Nephron progenitor cell (in vitro differentiated cells): ENCODE measurements around the gene C2orf68.

Experiments
- DNase-seq: peaks from one replicate; pipeline ENCODE4 v3.0.0; 2021
- H3K27ac Mint-ChIP-seq: 2 replicates; pipeline ENCODE4 v1.8.0; 2021; ENCODE audit warnings: mild to moderate bottlenecking, moderate library complexity, mixed read lengths
- H3K27me3 Mint-ChIP-seq: 2 replicates; pipeline ENCODE4 v1.8.0; 2021; ENCODE audit warnings: mild to moderate bottlenecking, low read depth, mixed read lengths; ENCODE audit not compliant: poor library complexity
- H3K36me3 Mint-ChIP-seq: 2 replicates; pipeline ENCODE4 v1.8.0; 2021; ENCODE audit warnings: low read depth, mixed read lengths
- H3K4me1 Mint-ChIP-seq: 2 replicates; pipeline ENCODE4 v1.8.0; 2021; ENCODE audit warnings: mixed read lengths
- H3K4me3 Mint-ChIP-seq: 2 replicates; pipeline ENCODE4 v1.8.0; 2021; ENCODE audit warnings: mild to moderate bottlenecking, moderate library complexity, mixed read lengths
- H3K9me3 Mint-ChIP-seq: 2 replicates; pipeline ENCODE4 v1.8.0; 2021; ENCODE audit warnings: mild to moderate bottlenecking, moderate library complexity, mixed read lengths
- TF ChIP-seq, protein P1 (sequence below): fragments of 200-600 bp; sonication (generic); IDR thresholded peaks from 2 replicates; pipeline ENCODE4 v1.5.0; 2021; ENCODE audit warnings: antibody characterized with exemption

The C2orf68 gene

DNA sequence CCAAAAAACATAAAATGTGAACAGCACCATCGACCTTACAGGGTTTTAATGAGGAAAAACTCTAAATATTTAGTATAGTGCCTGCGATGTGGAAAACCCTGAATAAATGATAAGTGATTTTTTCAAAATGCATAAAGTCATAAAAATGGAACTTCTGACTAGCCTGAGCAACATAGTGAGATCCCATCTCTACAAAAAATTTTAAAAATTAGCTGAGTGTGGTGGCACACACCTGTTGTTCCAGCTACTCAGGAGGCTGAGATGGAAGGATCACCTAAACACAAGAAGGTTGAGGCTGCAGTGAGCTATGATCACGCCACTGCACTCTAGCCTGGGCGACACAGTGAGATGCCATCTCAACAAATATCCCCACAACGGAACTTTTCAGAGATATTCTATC, 54.7 kb downstream of the C2orf68 start:
- TF ChIP-seq, protein P1, sequence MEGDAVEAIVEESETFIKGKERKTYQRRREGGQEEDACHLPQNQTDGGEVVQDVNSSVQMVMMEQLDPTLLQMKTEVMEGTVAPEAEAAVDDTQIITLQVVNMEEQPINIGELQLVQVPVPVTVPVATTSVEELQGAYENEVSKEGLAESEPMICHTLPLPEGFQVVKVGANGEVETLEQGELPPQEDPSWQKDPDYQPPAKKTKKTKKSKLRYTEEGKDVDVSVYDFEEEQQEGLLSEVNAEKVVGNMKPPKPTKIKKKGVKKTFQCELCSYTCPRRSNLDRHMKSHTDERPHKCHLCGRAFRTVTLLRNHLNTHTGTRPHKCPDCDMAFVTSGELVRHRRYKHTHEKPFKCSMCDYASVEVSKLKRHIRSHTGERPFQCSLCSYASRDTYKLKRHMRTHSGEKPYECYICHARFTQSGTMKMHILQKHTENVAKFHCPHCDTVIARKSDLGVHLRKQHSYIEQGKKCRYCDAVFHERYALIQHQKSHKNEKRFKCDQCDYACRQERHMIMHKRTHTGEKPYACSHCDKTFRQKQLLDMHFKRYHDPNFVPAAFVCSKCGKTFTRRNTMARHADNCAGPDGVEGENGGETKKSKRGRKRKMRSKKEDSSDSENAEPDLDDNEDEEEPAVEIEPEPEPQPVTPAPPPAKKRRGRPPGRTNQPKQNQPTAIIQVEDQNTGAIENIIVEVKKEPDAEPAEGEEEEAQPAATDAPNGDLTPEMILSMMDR = no peak
- Mint-ChIP-seq H3K27me3 (no peaks in the 10 kb centered on the region), H3K36me3 (peaks cover 25% of the 10 kb centered on the region), H3K27ac (no peak overlapping the region), H3K9me3 (no peaks in the 10 kb centered on the region), H3K4me1 (peaks cover 25% of the 10 kb centered on the region), H3K4me3 (no peak overlapping the region)
- no peak for DNase-seq
